ENCODE data around the gene NACC2. TPM values are rescaled to one million over a fixed set of nuclear protein-coding genes. Genes with fewer than 3 reads are reported as not detected.
"Not testable (repeated sequence)": the region's sequence is repeated elsewhere in the genome, so short reads cannot be mapped to it uniquely, and the experiment has no call there.

The NACC2 gene
- total RNA-seq, 2 donors from 2014 or later, result 8.4 to 13.7 TPM

GRCh38 chr9:136031741-136032730 lies 63.1 kb downstream of the NACC2 start:
- H3K36me3 Mint-ChIP-seq (ENCODE audit: insufficient read depth in 2 of 2), result peaks cover 3 to 7% of the 10 kb centered on the region in 2 donors
- no peak overlapping the region for H3K27ac Mint-ChIP-seq
- ATAC-seq (replicated peaks in 1 of 2) (no peak), DNase-seq (no peak)
- no peak overlapping the region for H3K4me3 Mint-ChIP-seq
- H3K27me3 Mint-ChIP-seq (ENCODE audit: low read depth), result no peaks in the 10 kb centered on the region
- H3K4me1 Mint-ChIP-seq (ENCODE audit: low read depth), result no peaks in the 10 kb centered on the region
- H3K9me3 Mint-ChIP-seq, result peaks cover 0 to 6% of the 10 kb centered on the region in 2 donors

DNA sequence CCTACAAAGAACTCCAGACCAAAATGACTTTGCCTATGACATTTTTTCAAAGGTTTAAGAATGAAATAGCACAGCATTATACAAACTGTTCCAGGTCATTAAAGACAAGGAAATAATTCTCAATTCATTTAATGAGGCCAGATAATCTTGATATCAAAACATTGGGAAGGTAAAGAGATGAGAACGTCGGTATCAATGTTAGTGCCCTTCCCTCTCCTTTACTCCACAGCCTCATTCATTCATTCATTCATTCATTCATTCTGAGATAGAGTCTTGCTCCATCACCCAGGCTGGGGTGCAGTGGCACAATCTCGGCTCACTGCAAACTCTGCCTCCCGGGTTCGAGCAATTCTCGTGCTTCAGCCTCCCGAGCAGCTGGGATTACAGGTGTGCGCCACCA lies 64.0 kb downstream of the NACC2 start:
- Mint-ChIP-seq H3K4me1 (ENCODE audit: low read depth) (no peaks in the 10 kb centered on the region), H3K27ac (no peak overlapping the region), H3K4me3 (no peak overlapping the region), H3K36me3 (ENCODE audit: insufficient read depth in 2 of 2) (peaks cover under 1 to 2% of the 10 kb centered on the region in 2 donors), H3K27me3 (ENCODE audit: low read depth) (no peaks in the 10 kb centered on the region), H3K9me3 (peaks cover 0 to 1% of the 10 kb centered on the region in 2 donors)
- ATAC-seq (replicated peaks in 1 of 2) (no peak), DNase-seq (no peak)

- ATAC-seq (replicated peaks in 1 of 2) (no peak), DNase-seq (no peak)
- Mint-ChIP-seq H3K4me3 (no peak overlapping the region), H3K4me1 (ENCODE audit: low read depth) (no peaks in the 10 kb centered on the region), H3K9me3 (peaks cover 0 to 1% of the 10 kb centered on the region in 2 donors), H3K27me3 (ENCODE audit: low read depth) (no peaks in the 10 kb centered on the region), H3K27ac (no peak overlapping the region), H3K36me3 (ENCODE audit: insufficient read depth in 2 of 2) (peaks cover 0 to 2% of the 10 kb centered on the region in 2 donors)
These were observed 65.5 kb downstream of the NACC2 start for GRCh38 chr9:136029556-136029955.

DNA sequence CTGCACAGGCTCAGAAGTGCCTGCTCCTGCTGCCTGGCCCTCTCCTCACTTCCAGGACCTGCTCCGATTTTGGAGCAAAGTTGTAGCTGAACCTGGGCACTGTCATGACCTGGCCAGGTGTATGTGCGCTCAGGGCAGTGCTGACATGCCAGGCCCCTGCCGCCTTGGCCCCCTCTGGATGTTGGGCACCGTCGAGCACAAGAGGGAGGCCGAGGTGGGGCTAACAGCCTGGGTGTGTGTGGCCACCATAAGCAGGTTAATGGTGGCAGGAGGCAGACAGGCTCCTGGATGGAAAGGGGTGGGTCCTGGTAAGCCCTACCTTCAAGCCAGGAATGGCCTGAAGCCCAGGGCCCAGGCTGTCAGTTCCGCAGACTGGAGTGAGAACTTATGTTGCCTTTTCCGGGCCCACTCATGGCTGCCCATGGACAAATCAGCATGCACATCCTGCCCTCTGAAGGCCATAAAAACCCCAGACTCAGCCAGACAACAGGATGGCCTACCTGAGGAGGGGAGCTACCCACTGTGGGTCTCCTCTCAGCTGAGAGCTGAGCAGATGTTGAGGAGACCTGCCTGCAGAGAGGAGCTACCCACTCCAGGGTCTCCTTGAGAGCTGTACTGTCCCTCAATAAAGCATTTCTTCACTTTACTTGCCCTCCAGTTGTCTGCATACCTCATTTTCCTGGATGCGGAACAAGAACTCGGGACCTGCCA lies 66.2 kb downstream of the NACC2 start:
- no peaks in the 10 kb centered on the region for H3K27me3 Mint-ChIP-seq (ENCODE audit: low read depth)
- H3K4me1 Mint-ChIP-seq (ENCODE audit: low read depth), result no peaks in the 10 kb centered on the region
- peaks cover 0 to 1% of the 10 kb centered on the region in 2 donors for H3K9me3 Mint-ChIP-seq
- no peak overlapping the region for H3K4me3 Mint-ChIP-seq
- peaks cover 0 to 2% of the 10 kb centered on the region in 2 donors for H3K36me3 Mint-ChIP-seq (ENCODE audit: insufficient read depth in 2 of 2)
- ATAC-seq (replicated peaks in 1 of 2) (no peak), DNase-seq (no peak)
- H3K27ac Mint-ChIP-seq, result no peak overlapping the region

DNA sequence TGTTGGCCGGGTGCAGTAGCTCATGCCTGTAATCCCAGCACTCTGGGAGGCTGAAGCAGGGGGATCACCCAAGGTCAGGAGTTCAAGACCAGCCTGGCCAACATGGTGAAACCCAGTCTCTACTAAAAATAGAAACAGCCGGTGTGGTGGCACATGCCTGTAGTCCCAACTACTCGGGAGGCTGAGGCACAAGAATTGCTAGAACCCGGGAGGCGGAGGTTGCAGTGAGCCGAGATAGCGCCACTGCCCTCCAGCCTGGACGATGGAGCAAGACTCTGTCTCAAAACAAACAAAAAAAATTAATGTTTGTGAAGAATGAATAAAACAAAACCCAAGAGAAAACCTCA lies 68.2 kb downstream of the NACC2 start:
- H3K36me3 Mint-ChIP-seq (ENCODE audit: insufficient read depth in 2 of 2); H3K27ac Mint-ChIP-seq; H3K4me3 Mint-ChIP-seq; H3K4me1 Mint-ChIP-seq (ENCODE audit: low read depth); H3K9me3 Mint-ChIP-seq; ATAC-seq (replicated peaks in 1 of 2); DNase-seq; H3K27me3 Mint-ChIP-seq (ENCODE audit: low read depth): not testable (repeated sequence)

DNA sequence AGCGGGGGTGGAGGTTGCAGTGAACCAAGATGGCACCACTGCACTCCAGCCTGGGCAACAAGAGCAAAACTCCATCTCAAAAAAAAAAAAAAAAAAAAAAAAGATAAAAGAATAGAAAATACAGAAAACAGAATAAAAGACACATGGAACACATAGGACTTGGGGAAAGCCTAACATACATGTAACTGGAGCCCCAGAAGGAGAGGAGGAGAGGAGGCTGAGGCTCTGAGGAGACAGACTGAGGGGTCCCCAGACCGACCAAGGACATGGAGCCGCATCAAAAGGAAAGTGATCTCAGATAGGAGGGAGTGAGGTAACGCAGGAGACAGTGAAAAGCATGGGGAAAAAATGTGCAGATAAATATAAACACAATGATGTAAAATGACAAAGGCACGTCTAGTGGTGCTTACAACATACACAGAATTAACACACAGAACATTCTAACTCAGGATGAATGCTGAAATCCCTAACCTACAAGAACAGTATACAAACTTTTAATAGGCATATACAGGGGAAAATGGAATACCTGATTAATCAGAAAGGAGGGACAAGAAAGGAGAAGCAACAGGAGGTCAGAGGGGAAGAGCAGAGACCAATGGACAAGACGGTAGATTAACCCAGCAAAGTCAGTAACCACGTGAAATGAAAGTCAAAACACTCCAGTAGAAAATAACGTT lies 68.7 kb downstream of the NACC2 start:
- no peak for DNase-seq
- H3K9me3 Mint-ChIP-seq, result peaks cover 0 to 1% of the 10 kb centered on the region in 2 donors
- peak overlapping the region; percentile 12 for H3K27ac Mint-ChIP-seq
- H3K36me3 Mint-ChIP-seq (ENCODE audit: insufficient read depth in 2 of 2), result peaks cover 0 to 2% of the 10 kb centered on the region in 2 donors
- no peak overlapping the region for H3K4me3 Mint-ChIP-seq
- no peaks in the 10 kb centered on the region for H3K4me1 Mint-ChIP-seq (ENCODE audit: low read depth)
- ATAC-seq (replicated peaks in 1 of 2), result no peak
- no peaks in the 10 kb centered on the region for H3K27me3 Mint-ChIP-seq (ENCODE audit: low read depth)

GRCh38 chr9:136025481-136025880 lies 69.6 kb downstream of the NACC2 start:
- no peak overlapping the region for H3K27ac Mint-ChIP-seq

DNA sequence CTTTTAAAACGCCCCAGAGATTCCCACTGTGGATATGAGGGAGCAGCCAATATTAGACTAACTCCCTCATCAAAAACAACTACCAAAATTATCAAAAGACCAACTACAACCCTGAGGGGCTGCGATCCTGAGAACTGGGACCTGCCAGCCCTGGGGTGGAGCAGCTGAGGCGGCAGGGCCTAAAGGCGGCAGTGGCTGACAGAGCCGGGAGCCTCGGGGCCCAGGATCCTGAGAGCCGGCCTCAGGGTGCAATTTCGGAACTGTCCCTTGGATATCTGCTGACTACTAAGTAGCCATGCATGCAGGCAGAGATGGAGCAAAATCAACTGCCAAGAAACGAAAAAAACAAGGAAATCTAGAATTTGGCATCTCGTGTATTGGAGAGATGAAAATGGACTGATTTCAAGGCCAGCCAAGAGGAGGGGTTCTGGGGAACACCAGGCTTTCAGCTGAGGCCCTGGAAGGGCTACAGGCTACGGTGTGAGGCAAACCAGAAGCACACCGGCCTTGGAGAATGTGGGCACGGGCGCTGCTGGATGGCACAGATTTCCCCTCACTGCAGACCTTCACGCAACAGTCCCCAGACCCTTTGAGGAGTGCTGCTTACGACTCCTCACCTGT lies 70.3 kb downstream of the NACC2 start:
- Mint-ChIP-seq H3K27me3 (ENCODE audit: low read depth) (no peaks in the 10 kb centered on the region), H3K27ac (no peak overlapping the region), H3K36me3 (ENCODE audit: insufficient read depth in 2 of 2) (peaks cover 0 to 2% of the 10 kb centered on the region in 2 donors), H3K9me3 (peaks cover 0 to 1% of the 10 kb centered on the region in 2 donors), H3K4me1 (ENCODE audit: low read depth) (no peaks in the 10 kb centered on the region), H3K4me3 (no peak overlapping the region)
- ATAC-seq (replicated peaks in 1 of 2), result no peak
- no peak for DNase-seq

More at GRCh38 chr9:136025481-136025880, 69.6 kb downstream of the NACC2 start:
- DNase-seq (no peak), ATAC-seq (replicated peaks in 1 of 2) (no peak)
- Mint-ChIP-seq H3K4me3 (no peak overlapping the region), H3K36me3 (ENCODE audit: insufficient read depth in 2 of 2) (peaks cover 0 to 2% of the 10 kb centered on the region in 2 donors), H3K27me3 (ENCODE audit: low read depth) (no peaks in the 10 kb centered on the region), H3K9me3 (peaks cover 0 to 1% of the 10 kb centered on the region in 2 donors), H3K4me1 (ENCODE audit: low read depth) (no peaks in the 10 kb centered on the region)

GRCh38 chr9:136024286-136024685 lies 70.8 kb downstream of the NACC2 start:
- ATAC-seq (replicated peaks in 1 of 2), result no peak
- Mint-ChIP-seq H3K4me3 (no peak overlapping the region), H3K27ac (no peak overlapping the region), H3K36me3 (ENCODE audit: insufficient read depth in 2 of 2) (peaks cover 0 to 2% of the 10 kb centered on the region in 2 donors), H3K9me3 (peaks cover 0 to 1% of the 10 kb centered on the region in 2 donors), H3K27me3 (ENCODE audit: low read depth) (no peaks in the 10 kb centered on the region), H3K4me1 (ENCODE audit: low read depth) (no peaks in the 10 kb centered on the region)
- DNase-seq, result no peak

- Mint-ChIP-seq H3K27me3 (ENCODE audit: low read depth) (no peaks in the 10 kb centered on the region), H3K4me1 (ENCODE audit: low read depth) (no peaks in the 10 kb centered on the region), H3K27ac (no peak overlapping the region), H3K9me3 (peaks cover 0 to 1% of the 10 kb centered on the region in 2 donors), H3K36me3 (ENCODE audit: insufficient read depth in 2 of 2) (peaks cover 0 to 2% of the 10 kb centered on the region in 2 donors), H3K4me3 (no peak overlapping the region)
- ATAC-seq (replicated peaks in 1 of 2) (no peak), DNase-seq (no peak)
These were observed 71.5 kb downstream of the NACC2 start for GRCh38 chr9:136023410-136024225.

GRCh38 chr9:136022731-136023409 lies 72.2 kb downstream of the NACC2 start:
- Mint-ChIP-seq H3K27ac (no peak overlapping the region), H3K27me3 (ENCODE audit: low read depth) (no peaks in the 10 kb centered on the region), H3K4me3 (no peak overlapping the region), H3K4me1 (ENCODE audit: low read depth) (no peaks in the 10 kb centered on the region), H3K36me3 (ENCODE audit: insufficient read depth in 2 of 2) (peaks cover 0 to 2% of the 10 kb centered on the region in 2 donors), H3K9me3 (peaks cover 0 to 1% of the 10 kb centered on the region in 2 donors)
- no peak for DNase-seq
- no peak for ATAC-seq (replicated peaks in 1 of 2)
